Eye (tissue), 1 donor: ENCODE data around the gene LRPAP1.

Experiments
- DNase-seq: peaks from one replicate; pipeline ENCODE4 v3.0.0-alpha.2; 2015

Gene LRPAP1

DNA sequence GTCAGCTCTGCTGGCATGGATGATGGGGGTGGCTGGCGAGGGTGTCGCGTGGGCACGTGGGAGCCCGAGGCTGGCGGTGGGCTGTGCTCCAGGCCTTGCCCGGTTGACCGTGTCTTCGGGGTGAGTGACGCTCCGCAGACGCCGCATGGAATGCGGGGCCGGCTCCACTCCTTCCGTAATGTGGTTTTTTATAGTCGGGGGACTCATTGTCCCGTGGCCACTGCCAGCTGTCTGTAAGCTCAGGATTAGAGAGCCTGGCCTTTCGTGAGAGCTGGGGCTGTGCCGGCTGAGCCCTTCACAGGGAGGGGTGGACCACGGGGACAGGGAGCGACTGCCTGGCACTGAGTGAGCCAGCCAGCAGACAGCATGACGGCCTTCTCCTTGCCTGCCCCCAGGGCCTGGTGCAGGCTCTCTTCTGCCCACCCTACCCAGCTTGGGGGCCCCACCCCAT is 48.7 kb downstream of the LRPAP1 start:
- peak; percentile 69 for DNase-seq

DNA sequence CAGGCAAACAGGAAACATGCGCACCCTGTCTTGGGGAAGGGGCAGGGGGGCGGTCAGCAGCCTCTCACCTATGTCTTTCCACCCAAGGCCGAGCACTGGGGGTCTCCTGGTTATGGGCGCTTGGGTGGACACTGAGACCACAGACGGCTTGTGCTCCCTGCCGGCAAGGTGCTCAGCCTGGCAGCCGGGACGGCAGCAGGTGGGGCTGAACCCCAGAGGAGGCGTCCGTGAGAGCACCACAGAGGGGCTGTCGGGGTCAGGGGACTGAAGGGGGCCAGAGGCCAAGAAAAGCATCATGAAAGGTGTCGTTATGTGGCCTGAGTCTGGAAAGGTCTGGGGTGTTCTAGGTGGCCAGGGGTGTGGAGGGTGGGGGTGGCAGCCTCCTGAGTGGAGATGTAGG is 49.5 kb downstream of the LRPAP1 start:
- DNase-seq: no peak

- no peak for DNase-seq
Observed at GRCh38 chr4:3481783-3482393, 50.3 kb downstream of the LRPAP1 start.

DNA sequence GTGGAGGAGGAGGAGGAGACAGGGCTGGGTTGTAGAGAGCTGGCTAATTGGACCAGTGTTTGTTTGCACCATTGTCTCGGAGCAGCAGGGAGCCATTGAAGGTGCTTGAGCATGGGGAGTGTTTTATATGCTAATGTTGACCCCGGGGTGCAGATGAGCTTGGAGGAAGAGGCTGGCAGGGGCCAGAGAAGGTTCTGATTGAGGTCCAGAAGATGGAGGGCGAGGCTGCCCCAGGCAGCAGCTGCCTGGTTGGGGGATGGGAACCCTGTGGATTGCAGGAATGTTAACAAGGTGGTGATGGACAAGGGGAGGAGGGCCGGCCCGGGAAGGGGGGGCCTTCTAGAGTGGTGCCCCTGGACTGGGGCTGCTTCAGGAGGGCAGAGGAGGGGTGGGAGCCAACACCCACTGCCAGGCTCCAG is 51.1 kb downstream of the LRPAP1 start:
- DNase-seq: peak; percentile 60

DNA sequence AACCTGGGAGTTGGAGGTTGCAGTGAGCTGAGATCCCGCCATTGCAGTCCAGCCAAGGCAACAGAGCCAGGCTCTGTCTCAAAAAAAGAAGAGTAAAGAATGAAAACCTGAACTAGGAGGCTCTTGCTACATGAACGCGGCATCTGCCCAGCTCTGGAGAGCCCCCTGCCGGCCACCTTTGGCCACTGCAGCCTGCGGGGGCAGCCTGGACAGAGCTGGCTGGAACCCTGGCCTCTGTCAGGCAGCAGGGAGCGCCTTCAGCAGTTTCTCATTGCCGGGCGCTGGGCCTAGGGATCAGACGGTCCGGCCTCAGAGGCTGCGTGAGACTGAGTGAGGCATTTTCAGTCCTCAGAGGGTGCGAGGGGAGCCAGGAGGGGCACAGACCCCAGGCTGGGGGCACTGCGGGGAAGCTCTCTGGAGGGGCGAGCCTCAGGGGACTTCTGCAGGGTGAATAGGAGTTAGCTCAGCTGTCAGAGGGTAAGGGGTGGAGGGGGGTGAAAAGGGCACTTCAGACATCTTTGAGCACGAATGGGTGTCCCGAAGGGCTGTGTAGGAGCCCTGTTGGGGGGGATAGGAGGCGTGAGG is 51.6 kb downstream of the LRPAP1 start:
- peak; percentile 94 for DNase-seq

DNA sequence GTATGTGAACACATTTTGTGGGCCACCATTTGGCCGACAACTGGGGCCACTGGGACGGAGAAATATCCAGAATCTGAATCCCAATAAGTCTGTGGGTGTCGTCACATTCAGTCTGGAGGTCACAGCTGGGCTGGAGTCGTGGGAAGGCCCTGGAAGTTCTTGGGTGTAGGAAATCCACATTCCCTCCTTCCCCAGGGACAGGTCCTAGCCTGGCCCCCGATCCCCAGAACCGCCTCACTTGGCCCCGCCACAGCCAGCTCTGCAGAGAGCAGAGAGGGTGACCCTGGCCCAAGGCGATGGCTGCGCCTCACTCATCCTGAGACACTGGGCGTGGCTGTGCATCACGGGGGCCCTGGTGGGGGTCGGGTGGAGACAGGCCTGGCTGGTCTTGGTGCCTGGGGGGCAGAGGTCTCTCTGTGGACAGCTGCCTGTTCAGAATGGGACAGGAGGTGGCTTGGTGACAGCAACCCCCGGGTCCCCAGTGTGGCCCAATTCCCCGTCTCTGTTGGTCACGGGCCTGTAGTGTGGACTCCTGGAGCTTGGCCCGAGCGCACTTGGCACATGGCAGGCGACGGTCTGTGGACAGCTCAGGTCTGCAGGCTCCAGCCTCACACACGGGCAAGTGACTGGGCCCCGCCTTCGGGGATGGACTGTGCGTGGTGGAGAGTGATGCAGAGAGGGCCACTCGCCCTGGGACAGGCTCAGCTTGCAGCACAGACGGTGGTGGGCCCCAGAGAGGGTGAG is 52.7 kb downstream of the LRPAP1 start:
- DNase-seq: no peak

DNA sequence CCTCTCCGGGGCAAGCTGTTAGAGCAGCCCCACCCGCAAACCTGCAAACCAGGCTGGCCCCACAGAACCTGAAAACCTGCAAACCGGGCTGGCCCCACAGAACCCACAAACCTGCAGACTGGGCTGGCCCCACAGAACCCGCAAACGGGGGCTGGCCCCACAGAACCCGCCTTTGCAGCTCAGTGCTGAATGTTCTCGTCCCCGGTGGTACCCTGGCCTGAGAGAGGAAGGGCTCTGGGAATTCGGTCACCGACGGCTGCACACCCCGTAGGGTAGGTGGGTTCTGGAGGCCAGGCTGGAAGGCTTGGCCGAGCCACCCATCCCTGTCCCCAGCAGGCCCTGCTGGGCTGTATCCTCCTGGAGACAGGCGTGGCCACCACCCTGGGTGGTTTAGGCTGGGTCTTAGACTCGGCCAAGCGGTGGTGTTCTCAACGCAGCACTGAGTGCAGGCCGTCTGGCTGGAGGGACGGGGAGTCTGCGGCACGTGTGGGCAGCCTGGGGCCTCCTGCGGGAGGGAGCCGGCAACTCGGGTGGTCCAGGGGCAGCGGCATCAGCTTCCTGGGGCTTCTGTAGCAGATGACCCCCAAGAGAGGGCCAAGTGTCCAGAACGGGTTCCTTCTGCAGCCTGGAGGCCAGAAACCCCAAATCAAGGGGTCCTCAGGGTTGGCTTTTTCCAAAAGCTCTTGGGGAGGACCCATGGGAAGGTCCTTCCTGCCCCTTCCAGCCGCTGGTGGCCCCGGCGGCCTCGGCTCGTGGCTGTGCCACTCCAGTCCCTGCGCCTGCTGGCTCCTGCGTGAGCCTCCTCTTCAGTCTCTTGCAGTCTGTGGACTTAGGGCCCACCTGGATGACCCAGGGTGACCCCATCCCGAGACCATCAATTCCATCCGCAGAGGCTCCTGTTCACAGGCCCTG is 53.5 kb downstream of the LRPAP1 start:
- DNase-seq: no peak

DNA sequence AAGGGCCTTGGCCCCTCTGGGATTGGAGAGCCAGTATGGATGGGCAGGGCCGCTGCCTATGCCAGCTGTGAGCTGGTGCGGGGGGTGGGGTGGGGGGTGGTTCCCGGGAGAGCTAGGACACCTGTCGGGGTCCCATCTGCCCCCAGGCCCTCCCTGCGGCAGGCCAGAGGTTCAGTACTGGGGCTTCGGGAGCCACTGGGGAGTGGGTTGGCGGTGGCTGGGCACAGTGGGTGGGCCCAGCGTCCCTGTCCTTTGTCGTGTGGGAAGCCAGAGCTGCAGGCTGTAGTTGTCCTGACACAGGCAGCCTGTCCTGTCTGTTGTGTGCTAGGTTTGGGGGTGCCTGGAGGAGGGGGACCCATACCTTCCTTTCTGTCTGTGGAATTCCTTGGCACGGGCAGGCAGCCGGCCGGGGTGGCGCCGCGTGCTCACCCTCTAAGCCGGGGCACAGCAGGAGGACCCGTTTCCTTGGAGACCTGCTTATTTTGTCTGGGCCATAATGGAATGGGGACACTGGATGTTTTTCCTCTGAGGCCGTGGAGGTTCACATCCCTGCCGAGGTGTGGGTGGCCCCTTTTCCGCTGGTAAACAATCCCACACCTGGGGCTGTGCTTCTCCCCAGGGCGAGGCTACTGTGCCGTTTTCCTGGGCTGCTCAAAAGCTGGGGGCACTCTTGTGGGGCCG is 54.3 kb downstream of the LRPAP1 start:
- DNase-seq: peak; percentile 69

- no peak for DNase-seq
Observed at GRCh38 chr4:3476936-3477749, 55.1 kb downstream of the LRPAP1 start.

GRCh38 chr4:3476341-3476747 is 55.9 kb downstream of the LRPAP1 start:
- DNase-seq: no peak

DNA sequence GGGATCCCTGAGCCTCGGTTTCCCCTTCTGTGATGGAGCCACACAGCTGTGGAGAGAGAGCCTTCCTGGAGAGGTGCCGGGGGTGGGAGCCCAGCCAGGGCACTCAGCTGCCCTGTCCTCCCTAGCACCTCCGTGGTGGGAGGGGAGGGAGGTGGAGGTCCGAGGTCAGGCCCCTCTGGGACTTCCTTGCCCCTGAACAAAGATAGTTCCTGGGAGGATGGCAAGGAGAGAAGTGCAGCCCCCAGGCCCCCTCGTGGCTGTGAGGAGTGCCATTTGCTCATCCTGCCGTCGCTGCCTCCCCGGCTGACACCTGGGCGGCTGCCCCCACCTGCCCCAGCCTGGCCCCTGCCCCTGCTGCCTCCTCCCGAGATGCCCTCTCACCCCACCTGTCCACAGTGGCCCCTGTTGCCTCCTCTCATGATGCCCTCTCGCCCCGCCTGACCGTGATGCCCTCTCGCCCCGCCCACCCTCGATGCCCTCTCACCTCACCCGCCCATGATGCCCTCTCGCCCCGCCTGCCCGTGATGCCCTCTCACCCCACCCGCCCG is 56.4 kb downstream of the LRPAP1 start:
- DNase-seq: no peak

- no peak for DNase-seq
Observed at GRCh38 chr4:3475041-3475712, 57.0 kb downstream of the LRPAP1 start.

DNA sequence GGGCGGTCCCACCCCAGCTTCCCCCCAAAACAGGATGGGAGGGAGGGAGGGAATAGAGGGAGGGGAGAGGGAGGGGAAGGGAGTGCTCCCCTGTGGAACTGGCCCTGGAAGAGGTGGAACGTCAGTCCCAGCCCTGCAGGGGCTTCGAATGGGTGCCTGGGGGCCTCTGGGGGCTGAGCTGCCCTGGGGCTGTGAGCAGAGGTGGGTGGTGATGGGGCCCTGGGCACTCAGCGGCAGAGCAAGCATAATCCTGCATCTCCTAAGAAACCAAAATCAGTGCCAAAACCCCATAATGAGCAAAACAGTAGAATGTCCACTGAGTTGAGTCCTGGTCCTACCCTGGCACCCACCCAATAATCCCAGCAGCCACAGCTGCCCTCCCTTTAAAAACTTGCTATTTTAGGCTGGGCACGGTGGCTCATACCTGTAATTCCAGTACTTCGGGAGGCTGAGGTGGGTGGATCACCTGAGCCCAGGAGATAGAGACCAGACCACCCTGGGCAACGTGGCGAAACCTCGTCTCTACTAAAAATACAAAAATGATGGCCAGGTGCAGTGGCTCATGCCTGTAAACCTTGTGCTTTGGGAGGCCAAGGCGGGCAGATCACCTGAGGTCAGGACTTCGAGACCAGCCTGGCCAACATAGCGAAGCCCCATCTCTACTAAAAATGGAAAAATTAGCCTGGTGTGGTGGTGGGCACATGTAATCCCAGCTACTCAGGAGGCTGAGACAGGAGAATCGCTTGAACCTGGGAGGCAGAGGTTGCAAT is 58.0 kb downstream of the LRPAP1 start:
- no peak for DNase-seq

GRCh38 chr4:3473181-3473950 is 58.9 kb downstream of the LRPAP1 start:
- no peak for DNase-seq

DNA sequence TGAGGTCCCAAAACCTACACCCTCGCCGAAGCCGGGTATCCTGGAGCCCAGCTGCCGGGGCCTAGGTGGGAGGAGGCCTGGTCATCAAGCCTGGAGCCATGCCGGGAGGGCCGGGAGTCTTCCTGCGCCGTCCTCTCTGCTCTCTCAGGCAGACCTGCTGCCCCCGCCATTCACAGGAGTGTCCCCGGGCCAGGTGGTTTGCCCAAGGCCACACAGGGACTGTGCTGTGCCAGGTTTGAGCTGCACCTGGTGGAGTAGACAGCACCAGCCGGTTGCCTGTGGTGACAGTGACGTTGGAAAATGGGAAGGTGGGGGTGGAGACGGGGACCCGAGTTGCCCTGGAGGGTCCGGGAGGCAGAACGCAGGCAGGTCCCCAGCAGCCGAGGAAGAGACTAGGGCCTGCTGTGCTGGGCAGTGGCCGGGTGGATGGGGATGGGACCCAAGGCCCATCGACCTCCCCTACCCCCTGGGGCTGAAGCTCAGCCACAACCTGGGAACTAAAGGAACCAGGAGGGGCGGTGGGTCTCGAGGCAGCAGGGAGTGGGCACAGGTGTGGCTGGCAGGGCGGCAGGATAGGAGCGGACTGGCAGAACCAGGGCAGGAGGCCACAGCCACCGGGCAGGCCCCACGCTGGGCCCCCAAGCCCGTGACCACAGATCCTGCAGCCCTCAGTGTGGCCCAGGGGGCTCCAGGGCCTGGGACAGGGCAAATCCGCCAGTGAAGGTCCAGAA is 59.6 kb downstream of the LRPAP1 start:
- no peak for DNase-seq

DNA sequence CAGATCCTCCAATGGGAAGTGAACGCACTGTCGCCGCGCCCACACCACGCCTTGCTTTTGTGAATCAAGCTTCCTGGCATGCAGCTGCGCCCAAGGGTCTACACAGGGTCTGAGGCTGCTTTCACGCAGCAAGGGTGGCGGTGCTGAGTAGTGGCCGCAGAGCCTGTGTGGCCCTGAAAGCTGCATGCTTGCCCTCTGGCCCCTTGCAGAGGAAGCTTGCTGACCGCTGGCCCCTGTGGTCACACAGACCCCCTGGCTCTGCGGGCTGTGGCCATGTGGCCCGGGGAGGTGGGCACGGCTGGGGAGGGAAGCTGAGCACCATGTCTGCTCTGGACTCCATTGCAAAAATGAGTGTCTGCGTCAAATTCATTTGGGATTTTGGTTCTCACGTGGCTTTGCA is 60.3 kb downstream of the LRPAP1 start:
- DNase-seq: no peak

DNA sequence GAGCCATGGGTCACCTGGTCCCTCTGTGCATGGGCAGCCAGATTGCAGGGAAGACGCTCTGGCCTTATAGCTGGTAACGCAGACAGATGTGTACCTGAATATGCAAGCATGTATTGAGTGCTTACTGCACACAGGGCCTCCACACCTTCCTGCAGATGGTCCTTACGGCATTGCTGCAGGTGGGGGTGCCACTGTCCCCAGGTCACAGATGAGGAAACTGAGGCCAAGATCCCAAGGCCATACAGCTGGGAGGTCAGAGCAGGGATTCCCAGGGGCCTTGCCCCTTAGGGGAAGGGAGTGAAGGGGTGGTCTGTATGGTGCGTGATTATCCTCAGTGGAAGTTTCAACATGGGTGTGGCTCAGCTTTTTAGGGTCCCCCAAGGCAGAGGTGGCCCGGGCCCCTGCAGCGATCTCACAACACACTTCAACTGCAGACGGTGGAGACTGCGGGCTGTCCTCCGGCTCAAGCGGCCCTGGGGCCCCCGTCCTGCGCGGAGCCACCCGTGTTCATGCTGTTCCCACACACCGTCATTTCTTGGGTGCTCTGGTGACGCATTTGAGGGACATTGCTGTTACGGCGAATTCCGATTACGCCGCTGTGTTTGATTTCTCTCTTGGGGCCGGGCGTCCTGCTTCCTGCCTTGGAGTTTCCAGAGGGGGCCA is 61.0 kb downstream of the LRPAP1 start:
- DNase-seq: no peak
